Lower leg skin (tissue), 3 donors: ENCODE results near the gene MEX3A.

Experiments used
- POLR2A ChIP-seq, 2 donors: fragments of 450-650 bp; IDR thresholded peaks; one replicate each; pipeline ENCODE4 v1.6.1; 2016 to 2017; ENCODE audit warnings: antibody characterized with exemption in 2 of 2, mild to moderate bottlenecking in 1 of 2, moderate library complexity in 1 of 2
- TF ChIP-seq, protein P1 (sequence below), 3 donors: fragments of 450-650 bp; IDR thresholded peaks; one replicate each; pipeline ENCODE4 v1.5.1; 2016; ENCODE audit warnings: antibody characterized with exemption in 3 of 3, mild to moderate bottlenecking in 3 of 3, moderate library complexity in 2 of 3

DNA sequence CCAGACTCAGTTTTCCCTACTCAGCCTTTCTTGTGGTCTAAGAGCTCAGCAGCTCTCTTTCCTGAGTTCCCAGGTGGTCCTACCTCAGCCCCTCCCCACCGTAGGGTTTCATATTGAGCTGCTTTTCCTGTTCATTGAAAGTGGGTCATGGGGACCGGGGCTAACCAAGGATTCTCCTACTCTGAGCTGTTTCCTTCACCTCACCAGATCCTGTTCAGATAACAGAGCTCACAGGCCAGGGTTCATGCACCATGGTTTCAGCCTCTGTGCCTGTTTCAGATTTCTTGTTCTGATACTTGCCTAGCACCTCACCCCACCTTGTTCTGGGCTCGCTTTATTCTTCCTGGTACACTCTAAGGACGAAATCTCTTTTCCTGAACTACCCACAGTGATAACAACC is 37.2 kb downstream of the MEX3A start:
- no peak for TF ChIP-seq POLR2A (IDR thresholded peaks at IDR 0.05)
- TF ChIP-seq, protein P1, sequence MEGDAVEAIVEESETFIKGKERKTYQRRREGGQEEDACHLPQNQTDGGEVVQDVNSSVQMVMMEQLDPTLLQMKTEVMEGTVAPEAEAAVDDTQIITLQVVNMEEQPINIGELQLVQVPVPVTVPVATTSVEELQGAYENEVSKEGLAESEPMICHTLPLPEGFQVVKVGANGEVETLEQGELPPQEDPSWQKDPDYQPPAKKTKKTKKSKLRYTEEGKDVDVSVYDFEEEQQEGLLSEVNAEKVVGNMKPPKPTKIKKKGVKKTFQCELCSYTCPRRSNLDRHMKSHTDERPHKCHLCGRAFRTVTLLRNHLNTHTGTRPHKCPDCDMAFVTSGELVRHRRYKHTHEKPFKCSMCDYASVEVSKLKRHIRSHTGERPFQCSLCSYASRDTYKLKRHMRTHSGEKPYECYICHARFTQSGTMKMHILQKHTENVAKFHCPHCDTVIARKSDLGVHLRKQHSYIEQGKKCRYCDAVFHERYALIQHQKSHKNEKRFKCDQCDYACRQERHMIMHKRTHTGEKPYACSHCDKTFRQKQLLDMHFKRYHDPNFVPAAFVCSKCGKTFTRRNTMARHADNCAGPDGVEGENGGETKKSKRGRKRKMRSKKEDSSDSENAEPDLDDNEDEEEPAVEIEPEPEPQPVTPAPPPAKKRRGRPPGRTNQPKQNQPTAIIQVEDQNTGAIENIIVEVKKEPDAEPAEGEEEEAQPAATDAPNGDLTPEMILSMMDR (IDR thresholded peaks at IDR 0.05), result no peak
